Measurements from ENCODE around the gene KCNMB2.
A peak's percentile ranks its signal among the peaks of the same experiment; 100 is the strongest.

The KCNMB2 gene

GRCh38 chr3:178677961-178678360 lies 141.7 kb downstream of the KCNMB2 start:
- H3K4me3 ChIP-seq (ENCODE audit: low read depth, low read length) = no peak overlapping the region
- no peak for TF ChIP-seq CTCF (IDR thresholded peaks at IDR 0.05; ENCODE audit: insufficient read depth, low read depth, low read length, missing control alignments)
- no peak for DNase-seq (ENCODE audit: low read depth)

- no peak for DNase-seq (ENCODE audit: low read depth)
- no peak for TF ChIP-seq CTCF (IDR thresholded peaks at IDR 0.05; ENCODE audit: insufficient read depth, low read depth, low read length, missing control alignments)
These were observed 143.8 kb downstream of the KCNMB2 start for GRCh38 chr3:178680037-178680436.

GRCh38 chr3:178680489-178680888 lies 144.3 kb downstream of the KCNMB2 start:
- no peak for TF ChIP-seq CTCF (IDR thresholded peaks at IDR 0.05; ENCODE audit: insufficient read depth, low read depth, low read length, missing control alignments)
- no peak overlapping the region for H3K4me3 ChIP-seq (ENCODE audit: low read depth, low read length)
- DNase-seq (ENCODE audit: low read depth) = no peak

More at GRCh38 chr3:178680037-178680436, 143.8 kb downstream of the KCNMB2 start:
- no peak overlapping the region for H3K4me3 ChIP-seq (ENCODE audit: low read depth, low read length)

- DNase-seq (ENCODE audit: low read depth) = peak; percentile 32
- TF ChIP-seq CTCF (IDR thresholded peaks at IDR 0.05; ENCODE audit: insufficient read depth, low read depth, low read length, missing control alignments) = no peak
- H3K4me3 ChIP-seq (ENCODE audit: low read depth, low read length) = no peak overlapping the region
These were observed 148.8 kb downstream of the KCNMB2 start for GRCh38 chr3:178684881-178685590.

- TF ChIP-seq CTCF (IDR thresholded peaks at IDR 0.05; ENCODE audit: insufficient read depth, low read depth, low read length, missing control alignments) = no peak
- DNase-seq (ENCODE audit: low read depth) = no peak
- H3K4me3 ChIP-seq (ENCODE audit: low read depth, low read length) = no peak overlapping the region
These were observed 149.3 kb downstream of the KCNMB2 start for GRCh38 chr3:178685591-178685906.

GRCh38 chr3:178686826-178687225 lies 150.6 kb downstream of the KCNMB2 start:
- TF ChIP-seq CTCF (IDR thresholded peaks at IDR 0.05; ENCODE audit: insufficient read depth, low read depth, low read length, missing control alignments) = no peak
- no peak overlapping the region for H3K4me3 ChIP-seq (ENCODE audit: low read depth, low read length)
- DNase-seq (ENCODE audit: low read depth) = no peak

GRCh38 chr3:178690571-178690970 lies 154.3 kb downstream of the KCNMB2 start:
- DNase-seq (ENCODE audit: low read depth) = no peak
- no peak overlapping the region for H3K4me3 ChIP-seq (ENCODE audit: low read depth, low read length)
- no peak for TF ChIP-seq CTCF (IDR thresholded peaks at IDR 0.05; ENCODE audit: insufficient read depth, low read depth, low read length, missing control alignments)
